A549 (cell line): ENCODE measurements around the gene TBC1D4. TPM values are rescaled to one million over a fixed set of nuclear protein-coding genes. Genes with fewer than 3 reads are reported as not detected.

Experiments
- ATAC-seq, 2 experiments: fragments of 200-7000 bp in 1 of 2; fragments of >200 bp in 1 of 2; cut with Nextera tagmentation in 1 of 2; cut with Tn5 transposase in 1 of 2; 3 replicates each; pipeline versions ENCODE4 v1.8.0 to v1.9.1; 2018 to 2020; ENCODE audit warnings: mild to moderate bottlenecking in 1 of 2, moderate library complexity in 1 of 2
- CTCF ChIA-PET: fragments of 300-600 bp; sonication (Branson Sonifier 250); formaldehyde crosslinking; extraction: SDS; loops from one replicate; lab custom pipeline; 2021; ENCODE audit warnings: antibody characterized with exemption, inconsistent platforms; lab: Yijun Ruan, JAX
- POLR2A ChIA-PET: fragments of 350-600 bp; formaldehyde crosslinking; extraction: SDS; loops from one replicate; lab custom pipeline; 2021; ENCODE audit warnings: antibody characterized with exemption, inconsistent platforms; lab: Yijun Ruan, JAX
- DNase-seq, 2 experiments: peaks; one replicate each; pipeline versions ENCODE4 v3.0.0 to v3.0.0-alpha.2; 2011 to 2016; ENCODE audit warnings: low read depth in 1 of 2, low spot score in 1 of 2
- FAIRE-seq: peaks from 2 replicates; lab custom pipeline; 2011; peaks lifted over from hg19 to GRCh38; lab: Jason Lieb, UNC
- H3K27ac ChIP-seq, 2 experiments: fragments of >200 bp; sonication (Bioruptor Twin); formaldehyde crosslinking; 3 replicates each; pipeline ENCODE4 v1.5.1; 2016 to 2017
- H3K4me1 ChIP-seq: fragments of >200 bp; sonication (Bioruptor Twin); formaldehyde crosslinking; 3 replicates; pipeline ENCODE4 v1.6.1; 2016
- H3K4me2 ChIP-seq: fragments of >200 bp; sonication (Bioruptor Twin); formaldehyde crosslinking; 3 replicates; pipeline ENCODE4 v1.6.1; 2016
- H3K4me3 ChIP-seq: fragments of >200 bp; sonication (Bioruptor Twin); formaldehyde crosslinking; 3 replicates; pipeline ENCODE4 v1.5.1; 2016
- H3K9me3 ChIP-seq: fragments of >200 bp; sonication (Bioruptor Twin); formaldehyde crosslinking; 3 replicates; pipeline ENCODE4 v1.6.1; 2016
- BHLHE40 ChIP-seq: IDR thresholded peaks from 2 replicates; pipeline ENCODE4 v1.6.1; 2012; ENCODE audit warnings: low read depth, low read length, inconsistent platforms
- CBX2 ChIP-seq: fragments of 200-600 bp; sonication (generic); IDR thresholded peaks from 2 replicates; pipeline ENCODE4 v1.6.1; 2016; ENCODE audit warnings: low read depth, mild to moderate bottlenecking, borderline replicate concordance
- CBX8 ChIP-seq: fragments of 200-600 bp; sonication (generic); IDR thresholded peaks from 2 replicates; pipeline ENCODE4 v1.6.1; 2016
- CEBPB ChIP-seq, 2 experiments: fragments of >200 bp in 1 of 2; sonication (Bioruptor Twin) in 1 of 2; formaldehyde crosslinking in 1 of 2; IDR thresholded peaks; 2 replicates each; pipeline ENCODE4 v1.6.1; 2012 to 2016
- CHD4 ChIP-seq: fragments of 200-600 bp; sonication (generic); IDR thresholded peaks from 2 replicates; pipeline ENCODE4 v1.6.1; 2016; ENCODE audit warnings: antibody characterized with exemption, mild to moderate bottlenecking, borderline replicate concordance
- CTCF ChIP-seq: fragments of >200 bp; sonication (Bioruptor Twin); formaldehyde crosslinking; IDR thresholded peaks from 3 replicates; pipeline ENCODE4 v1.5.1; 2016
- FOSL2 ChIP-seq, 2 experiments: fragments of 450-650 bp in 1 of 2; fragments of >200 bp in 1 of 2; sonication (Bioruptor Twin) in 1 of 2; formaldehyde crosslinking; IDR thresholded peaks; 2 replicates each; pipeline versions ENCODE4 v1.5.0 to v1.6.1; 2016 to 2020; ENCODE audit warnings: mild to moderate bottlenecking in 1 of 2, moderate library complexity in 1 of 2
- FOXS1 ChIP-seq: fragments of 250-450 bp; sonication (Bioruptor Pico); IDR thresholded peaks from 2 replicates; pipeline ENCODE4 v1.5.0; 2020; ENCODE audit warnings: mild to moderate bottlenecking, moderate library complexity
- GATA3 ChIP-seq: IDR thresholded peaks from 2 replicates; pipeline ENCODE4 v1.6.1; 2012; ENCODE audit warnings: borderline replicate concordance
- HMGXB4 ChIP-seq: fragments of 250-450 bp; sonication (Bioruptor Pico); IDR thresholded peaks from 2 replicates; pipeline ENCODE4 v1.5.0; 2021; ENCODE audit warnings: mild to moderate bottlenecking, moderate library complexity, borderline replicate concordance
- HOXB13 ChIP-seq: fragments of 250-450 bp; sonication (Bioruptor Pico); IDR thresholded peaks from 2 replicates; pipeline ENCODE4 v1.5.0; 2020; ENCODE audit warnings: low read depth, mild to moderate bottlenecking, moderate library complexity
- JUN ChIP-seq, 2 experiments: fragments of >200 bp; sonication (Bioruptor Twin); formaldehyde crosslinking; IDR thresholded peaks; 2 replicates in 1 of 2; 3 replicates in 1 of 2; pipeline ENCODE4 v1.6.1; 2016 to 2017
- KDM5A ChIP-seq: fragments of 200-600 bp; sonication (generic); IDR thresholded peaks from 2 replicates; pipeline ENCODE4 v1.6.1; 2016; ENCODE audit warnings: antibody characterized with exemption, mild to moderate bottlenecking
- MAFK ChIP-seq: fragments of 450-650 bp; IDR thresholded peaks from 2 replicates; pipeline ENCODE4 v1.6.1; 2014; ENCODE audit not compliant: partially characterized antibody
- MAZ ChIP-seq: fragments of 150-350 bp; IDR thresholded peaks from 2 replicates; pipeline ENCODE4 v1.6.1; 2014; ENCODE audit warnings: antibody characterized with exemption, low read depth, low read length, borderline replicate concordance
- NFE2L2 ChIP-seq: fragments of 150-350 bp; conservative IDR thresholded peaks from 2 replicates; pipeline ENCODE4 v1.6.1; 2014; ENCODE audit warnings: low read length
- NPAS2 ChIP-seq: fragments of 250-450 bp; sonication (Bioruptor Pico); IDR thresholded peaks from 2 replicates; pipeline ENCODE4 v1.8.0; 2022; ENCODE audit warnings: mild to moderate bottlenecking, moderate library complexity, borderline replicate concordance
- NR3C1 ChIP-seq: fragments of >200 bp; sonication (Bioruptor Twin); formaldehyde crosslinking; IDR thresholded peaks from 3 replicates; pipeline ENCODE4 v1.6.1; 2017
- REST ChIP-seq: fragments of 200-600 bp; sonication (generic); IDR thresholded peaks from 2 replicates; pipeline ENCODE4 v1.6.1; 2016; ENCODE audit warnings: antibody characterized with exemption, mild to moderate bottlenecking, moderate library complexity
- TFCP2L1 ChIP-seq: fragments of 250-450 bp; sonication (Bioruptor Pico); IDR thresholded peaks from 2 replicates; pipeline ENCODE4 v1.5.0; 2021; ENCODE audit warnings: mild to moderate bottlenecking
- ZC3H11A ChIP-seq: fragments of 450-650 bp; IDR thresholded peaks from 2 replicates; pipeline ENCODE4 v1.6.1; 2014; ENCODE audit warnings: antibody characterized with exemption, mild to moderate bottlenecking
- WGBS: methylation state at CpG from one replicate; pipeline ENCODE4 v1.1.6; 2017; ENCODE audit errors: missing lambda C conversion rate; 5-methylcytosine and 5-hydroxymethylcytosine counted together
- polyA plus RNA-seq, 4 experiments: library from polyadenylated mRNA; depleted of rRNA in 3 of 4; stranded (reverse); fragments of >200 nt; fragmentation: RNase III in 1 of 4; extraction: RNeasy Plus Mini Kit Qiagen cat#74134 plus additional on column Dnase treatment in 1 of 4; gene quantifications; 2 replicates in 3 of 4; 3 replicates in 1 of 4; pipeline ENCODE4 v1.2.3, GENCODE V29; 2011 to 2017
- TF ChIP-seq, protein P1 (sequence below): IDR thresholded peaks from 2 replicates; pipeline ENCODE4 v1.6.1; 2012
- TF ChIP-seq, protein P2 (sequence below): fragments of 150-350 bp; IDR thresholded peaks from 2 replicates; pipeline ENCODE4 v1.6.1; 2014; ENCODE audit warnings: low read depth, mild to moderate bottlenecking, low read length

The TBC1D4 gene
- polyA plus RNA-seq, 2 of the 4 experiments (the other 2 are of a cell fraction) = 9.5 to 12.5 TPM

DNA sequence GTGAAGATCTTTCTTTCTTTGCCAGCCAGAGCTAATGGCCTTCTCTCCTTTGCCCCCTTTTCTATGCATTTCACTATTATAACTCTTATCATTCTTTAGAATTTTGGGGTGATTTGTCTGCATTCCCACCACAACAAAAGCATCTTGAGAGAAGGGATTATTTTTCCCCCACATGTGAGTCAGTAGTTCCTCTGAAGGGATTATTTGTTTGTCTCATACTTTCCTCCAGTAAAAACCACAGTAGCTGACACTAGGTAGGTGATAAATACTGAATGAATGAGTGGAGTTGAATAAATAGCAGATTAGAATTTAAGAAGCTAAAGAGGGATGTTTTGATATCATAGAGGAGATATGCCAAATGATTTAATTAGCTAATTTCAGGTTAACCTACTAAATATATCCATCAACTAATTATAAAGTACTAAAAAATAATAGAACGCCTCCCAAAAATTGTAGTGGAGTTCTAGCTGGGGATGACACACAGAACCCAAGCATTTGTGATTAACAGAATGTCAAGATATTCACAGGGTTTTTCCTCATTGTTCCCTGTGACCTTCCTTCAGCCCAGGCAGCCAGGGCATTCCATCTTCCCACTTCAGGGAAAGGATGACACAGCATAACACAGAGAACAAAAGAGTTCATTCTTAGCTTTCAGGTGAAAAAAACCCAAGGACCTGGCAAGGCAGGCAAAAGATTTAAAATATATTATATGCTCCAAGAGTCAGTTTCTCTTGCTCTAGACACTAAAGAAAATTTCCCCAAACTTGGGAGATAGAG, 3.5 kb upstream of the TBC1D4 start:
- peak; percentile 18; the same call in 1 of the 2 replicates for TF ChIP-seq GATA3
- TF ChIP-seq NFE2L2 = peak; percentile 40; the same call in 1 of the 2 replicates
- no peak for TF ChIP-seq HOXB13 (CRISPR knock-in tag)
- no peak for TF ChIP-seq FOSL2 (IDR thresholded peaks at IDR 0.05)
- TF ChIP-seq FOSL2 (CRISPR knock-in tag; IDR thresholded peaks at IDR 0.05) = peak; percentile 48; the same call in 1 of the 2 replicates
- TF ChIP-seq CBX8 = no peak
- peak; percentile 90 for TF ChIP-seq MAFK
- H3K4me1 ChIP-seq = peaks cover 40% of the 10 kb centered on the region
- WGBS = 16% methylated on average over 1 of the region's 1 CpG
- peak overlapping the region; percentile 65 for H3K4me2 ChIP-seq
- FAIRE-seq (no peak), DNase-seq (peak; percentile 3 to 63), ATAC-seq (no peak; a peak in 1 of 6 replicates)
- H3K27ac ChIP-seq = peak overlapping the region; percentile 82 to 89
- ChIA-PET POLR2A (interaction anchor here (0.9 to 1.4 kb wide), 2 partner anchors 51 to 52 kb away, joined by 3 read pairs; partner anchors contain the start of gene COMMD6), CTCF (interaction anchor here (0.8 to 6.7 kb wide), 2 partner anchors 18 to 112 kb away, joined by 3 to 47 read pairs; no protein-coding TSS in a partner anchor)
- H3K4me3 ChIP-seq = no peak overlapping the region
- no peaks in the 10 kb centered on the region for H3K9me3 ChIP-seq

- H3K4me3 ChIP-seq = peak overlapping the region; percentile 92
- TF ChIP-seq CHD4 (no peak), KDM5A (no peak), CEBPB (IDR thresholded peaks at IDR 0.05) (no peak), TFCP2L1 (CRISPR knock-in tag) (no peak), ZC3H11A (no peak), REST (no peak), HMGXB4 (CRISPR knock-in tag) (no peak), CBX2 (no peak), CBX8 (no peak), NR3C1 (no peak), CTCF (no peak), MAZ (no peak), JUN (IDR thresholded peaks at IDR 0.05) (no peak), NPAS2 (CRISPR knock-in tag) (no peak), FOXS1 (no peak), BHLHE40 (no peak)
- TF ChIP-seq, protein P1, sequence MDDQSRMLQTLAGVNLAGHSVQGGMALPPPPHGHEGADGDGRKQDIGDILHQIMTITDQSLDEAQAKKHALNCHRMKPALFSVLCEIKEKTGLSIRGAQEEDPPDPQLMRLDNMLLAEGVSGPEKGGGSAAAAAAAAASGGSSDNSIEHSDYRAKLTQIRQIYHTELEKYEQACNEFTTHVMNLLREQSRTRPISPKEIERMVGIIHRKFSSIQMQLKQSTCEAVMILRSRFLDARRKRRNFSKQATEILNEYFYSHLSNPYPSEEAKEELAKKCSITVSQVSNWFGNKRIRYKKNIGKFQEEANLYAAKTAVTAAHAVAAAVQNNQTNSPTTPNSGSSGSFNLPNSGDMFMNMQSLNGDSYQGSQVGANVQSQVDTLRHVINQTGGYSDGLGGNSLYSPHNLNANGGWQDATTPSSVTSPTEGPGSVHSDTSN = no peak
- TF ChIP-seq, protein P2, sequence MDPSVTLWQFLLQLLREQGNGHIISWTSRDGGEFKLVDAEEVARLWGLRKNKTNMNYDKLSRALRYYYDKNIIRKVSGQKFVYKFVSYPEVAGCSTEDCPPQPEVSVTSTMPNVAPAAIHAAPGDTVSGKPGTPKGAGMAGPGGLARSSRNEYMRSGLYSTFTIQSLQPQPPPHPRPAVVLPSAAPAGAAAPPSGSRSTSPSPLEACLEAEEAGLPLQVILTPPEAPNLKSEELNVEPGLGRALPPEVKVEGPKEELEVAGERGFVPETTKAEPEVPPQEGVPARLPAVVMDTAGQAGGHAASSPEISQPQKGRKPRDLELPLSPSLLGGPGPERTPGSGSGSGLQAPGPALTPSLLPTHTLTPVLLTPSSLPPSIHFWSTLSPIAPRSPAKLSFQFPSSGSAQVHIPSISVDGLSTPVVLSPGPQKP = no peak
- peaks cover 41% of the 10 kb centered on the region for H3K4me1 ChIP-seq
- WGBS = 0% methylated on average over 1 of the region's 1 CpG
- H3K9me3 ChIP-seq = no peaks in the 10 kb centered on the region
- CTCF ChIA-PET = interaction anchor here (0.7 to 6.7 kb wide), 24 partner anchors 9 to 205 kb away, joined by 3 to 47 read pairs (median 4); partner anchors contain the start of genes COMMD6 and UCHL3
- FAIRE-seq = no peak
- no peak for ATAC-seq
- H3K27ac ChIP-seq = peak overlapping the region; percentile 74 to 92; a peak in 5 of 6 replicates
- H3K4me2 ChIP-seq = peak overlapping the region; percentile 84
- POLR2A ChIA-PET = interaction anchor here (0.7 to 1.1 kb wide), 2 partner anchors 55 to 67 kb away, joined by 3 to 4 read pairs; partner anchors contain the start of gene UCHL3
- no peak for DNase-seq
Measured at GRCh38 chr13:75482820-75483079, 781 bp upstream of the TBC1D4 start.
